Measurements from ENCODE around the gene CORO2B. TPM values are rescaled to one million over a fixed set of nuclear protein-coding genes. Genes with fewer than 3 reads are reported as not detected.

CORO2B gene
- total RNA-seq, 2 donors from 2014 or later = 4.3 to 8.5 TPM

- no peak for DNase-seq (ENCODE audit: low spot score)
- no peak for ATAC-seq (ENCODE audit: insufficient number of reproducible peaks, low FRiP score, low read depth)
- H3K9me3 ChIP-seq = no peaks in the 10 kb centered on the region
- H3K27me3 ChIP-seq (replicated peaks; ENCODE audit: insufficient read depth) = no peaks in the 10 kb centered on the region
- H3K4me3 ChIP-seq = no peak overlapping the region
- TF ChIP-seq CTCF (IDR thresholded peaks at IDR 0.05) = no peak
- peak overlapping the region; percentile 10 to 49 for H3K27ac ChIP-seq
- peaks cover 9 to 40% of the 10 kb centered on the region in 2 donors for H3K4me1 ChIP-seq (ENCODE audit: control insufficient read depth in 1 of 2, low read depth in 2 of 2)
- no peaks in the 10 kb centered on the region for H3K36me3 ChIP-seq
Observed at GRCh38 chr15:68598171-68599152, 19.7 kb downstream of the CORO2B start.

- no peak for DNase-seq (ENCODE audit: low spot score)
- H3K4me1 ChIP-seq (ENCODE audit: control insufficient read depth in 1 of 2, low read depth in 2 of 2) = peaks cover 9 to 40% of the 10 kb centered on the region in 2 donors
- peak overlapping the region in 1 of 2 donors; percentile 49 for H3K27ac ChIP-seq
- H3K36me3 ChIP-seq = no peaks in the 10 kb centered on the region
- ATAC-seq (ENCODE audit: insufficient number of reproducible peaks, low FRiP score, low read depth) = no peak
- H3K9me3 ChIP-seq = no peaks in the 10 kb centered on the region
- TF ChIP-seq CTCF (IDR thresholded peaks at IDR 0.05) = no peak
- no peaks in the 10 kb centered on the region for H3K27me3 ChIP-seq (replicated peaks; ENCODE audit: insufficient read depth)
- no peak overlapping the region for H3K4me3 ChIP-seq
Observed at GRCh38 chr15:68599153-68599545, 20.4 kb downstream of the CORO2B start.

GRCh38 chr15:68599560-68600071 lies 20.8 kb downstream of the CORO2B start:
- Histone ChIP-seq H3K27me3 (replicated peaks; ENCODE audit: insufficient read depth) (no peaks in the 10 kb centered on the region), H3K4me1 (ENCODE audit: control insufficient read depth in 1 of 2, low read depth in 2 of 2) (peaks cover 9 to 40% of the 10 kb centered on the region in 2 donors), H3K4me3 (no peak overlapping the region), H3K36me3 (no peaks in the 10 kb centered on the region), H3K27ac (no peak overlapping the region), H3K9me3 (no peaks in the 10 kb centered on the region)
- DNase-seq (ENCODE audit: low spot score) = no peak
- ATAC-seq (ENCODE audit: insufficient number of reproducible peaks, low FRiP score, low read depth) = no peak
- TF ChIP-seq CTCF (IDR thresholded peaks at IDR 0.05) = no peak

GRCh38 chr15:68601206-68602197 lies 22.7 kb downstream of the CORO2B start:
- TF ChIP-seq CTCF (IDR thresholded peaks at IDR 0.05) = no peak
- H3K27me3 ChIP-seq (replicated peaks; ENCODE audit: insufficient read depth) = no peaks in the 10 kb centered on the region
- peaks cover 9 to 44% of the 10 kb centered on the region in 2 donors for H3K4me1 ChIP-seq (ENCODE audit: control insufficient read depth in 1 of 2, low read depth in 2 of 2)
- no peak overlapping the region for H3K27ac ChIP-seq
- ATAC-seq (ENCODE audit: insufficient number of reproducible peaks, low FRiP score, low read depth) = no peak
- no peak overlapping the region for H3K4me3 ChIP-seq
- no peak for DNase-seq (ENCODE audit: low spot score)
- H3K36me3 ChIP-seq = no peaks in the 10 kb centered on the region
- no peaks in the 10 kb centered on the region for H3K9me3 ChIP-seq
